ENCODE data around the gene MEGF11. TPM values are rescaled to one million over a fixed set of nuclear protein-coding genes. Genes with fewer than 3 reads are reported as not detected.

The MEGF11 gene
- total RNA-seq, 1 donor from 2014 or later: 0.60 TPM

DNA sequence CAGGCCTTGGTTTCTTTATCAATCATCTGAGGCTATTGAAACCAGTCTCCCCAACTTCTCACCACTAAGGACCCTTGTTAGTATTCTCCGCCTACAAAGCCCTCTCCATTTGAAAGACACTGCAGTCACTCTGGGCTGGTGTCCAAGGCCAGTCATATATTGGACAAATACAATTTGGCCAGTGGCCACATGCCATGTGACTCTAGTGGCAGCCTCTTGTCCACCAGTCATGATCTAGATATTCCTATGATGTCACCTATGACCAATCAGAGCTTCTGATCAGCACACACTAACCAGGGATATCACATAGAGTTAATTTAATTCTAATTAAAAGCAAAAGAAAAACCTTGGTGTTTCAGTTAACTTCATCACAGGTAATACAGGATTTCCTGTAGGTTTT is 316.1 kb downstream of the MEGF11 start:
- DNase-seq (ENCODE audit: low spot score, unreplicated experiment): no peak
- TF ChIP-seq, protein P1, sequence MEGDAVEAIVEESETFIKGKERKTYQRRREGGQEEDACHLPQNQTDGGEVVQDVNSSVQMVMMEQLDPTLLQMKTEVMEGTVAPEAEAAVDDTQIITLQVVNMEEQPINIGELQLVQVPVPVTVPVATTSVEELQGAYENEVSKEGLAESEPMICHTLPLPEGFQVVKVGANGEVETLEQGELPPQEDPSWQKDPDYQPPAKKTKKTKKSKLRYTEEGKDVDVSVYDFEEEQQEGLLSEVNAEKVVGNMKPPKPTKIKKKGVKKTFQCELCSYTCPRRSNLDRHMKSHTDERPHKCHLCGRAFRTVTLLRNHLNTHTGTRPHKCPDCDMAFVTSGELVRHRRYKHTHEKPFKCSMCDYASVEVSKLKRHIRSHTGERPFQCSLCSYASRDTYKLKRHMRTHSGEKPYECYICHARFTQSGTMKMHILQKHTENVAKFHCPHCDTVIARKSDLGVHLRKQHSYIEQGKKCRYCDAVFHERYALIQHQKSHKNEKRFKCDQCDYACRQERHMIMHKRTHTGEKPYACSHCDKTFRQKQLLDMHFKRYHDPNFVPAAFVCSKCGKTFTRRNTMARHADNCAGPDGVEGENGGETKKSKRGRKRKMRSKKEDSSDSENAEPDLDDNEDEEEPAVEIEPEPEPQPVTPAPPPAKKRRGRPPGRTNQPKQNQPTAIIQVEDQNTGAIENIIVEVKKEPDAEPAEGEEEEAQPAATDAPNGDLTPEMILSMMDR (IDR thresholded peaks at IDR 0.05; ENCODE audit: unreplicated experiment): no peak
- Mint-ChIP-seq H3K36me3 (ENCODE audit: insufficient read depth) (no peaks in the 10 kb centered on the region), H3K27ac (no peak overlapping the region), H3K4me3 (ENCODE audit: low read depth) (no peak overlapping the region), H3K27me3 (peaks cover 6% of the 10 kb centered on the region), H3K9me3 (ENCODE audit: low read depth) (no peaks in the 10 kb centered on the region), H3K4me1 (ENCODE audit: low read depth) (no peaks in the 10 kb centered on the region)

DNA sequence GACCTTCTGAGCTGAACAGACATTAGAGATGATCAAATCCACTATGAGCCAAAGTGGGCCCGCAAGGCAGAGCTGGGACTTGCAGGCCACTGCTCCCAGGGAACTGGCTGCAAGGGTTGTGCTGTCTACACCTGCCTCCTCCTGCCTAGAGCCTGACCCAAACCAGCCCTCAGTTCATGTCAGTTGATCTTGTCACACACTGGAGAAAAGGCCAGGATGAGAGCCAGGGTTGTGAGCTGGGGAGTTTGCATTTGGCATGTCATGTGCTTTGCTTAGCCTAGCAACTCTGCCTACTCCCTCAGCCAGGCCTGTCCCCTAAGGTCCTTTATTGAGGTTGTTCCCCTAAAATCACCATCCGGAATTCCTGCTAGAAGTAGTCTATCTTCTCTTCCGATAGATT is 316.5 kb downstream of the MEGF11 start:
- no peaks in the 10 kb centered on the region for H3K36me3 Mint-ChIP-seq (ENCODE audit: insufficient read depth)
- H3K27me3 Mint-ChIP-seq: peaks cover 4% of the 10 kb centered on the region
- no peak overlapping the region for H3K4me3 Mint-ChIP-seq (ENCODE audit: low read depth)
- no peak overlapping the region for H3K27ac Mint-ChIP-seq
- TF ChIP-seq, protein P1 (IDR thresholded peaks at IDR 0.05; ENCODE audit: unreplicated experiment): no peak
- no peaks in the 10 kb centered on the region for H3K4me1 Mint-ChIP-seq (ENCODE audit: low read depth)
- DNase-seq (ENCODE audit: low spot score, unreplicated experiment): no peak
- no peaks in the 10 kb centered on the region for H3K9me3 Mint-ChIP-seq (ENCODE audit: low read depth)

DNA sequence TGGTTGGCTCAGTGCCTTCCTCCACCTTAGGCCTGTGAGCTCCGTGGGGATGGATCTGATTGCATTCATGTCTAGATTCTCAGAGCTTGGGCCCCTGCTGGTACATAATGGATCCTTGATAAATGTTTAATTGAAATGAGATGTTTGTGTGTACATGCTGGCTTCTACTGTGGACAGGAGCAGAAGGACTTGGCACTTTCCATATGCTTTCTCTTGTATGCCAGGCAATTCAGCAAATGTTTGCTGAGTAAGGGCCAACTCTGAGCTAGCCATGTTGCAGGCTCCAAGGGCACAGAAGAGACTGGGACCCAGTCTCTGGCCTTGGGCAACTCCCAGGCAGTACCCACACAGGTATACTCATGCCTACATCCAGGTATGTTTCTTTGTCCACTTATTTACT is 317.3 kb downstream of the MEGF11 start:
- H3K36me3 Mint-ChIP-seq (ENCODE audit: insufficient read depth): no peaks in the 10 kb centered on the region
- no peak overlapping the region for H3K4me3 Mint-ChIP-seq (ENCODE audit: low read depth)
- DNase-seq (ENCODE audit: low spot score, unreplicated experiment): no peak
- no peaks in the 10 kb centered on the region for H3K4me1 Mint-ChIP-seq (ENCODE audit: low read depth)
- TF ChIP-seq, protein P1 (IDR thresholded peaks at IDR 0.05; ENCODE audit: unreplicated experiment): no peak
- H3K27me3 Mint-ChIP-seq: peaks cover 3% of the 10 kb centered on the region
- H3K9me3 Mint-ChIP-seq (ENCODE audit: low read depth): no peaks in the 10 kb centered on the region
- H3K27ac Mint-ChIP-seq: no peak overlapping the region

DNA sequence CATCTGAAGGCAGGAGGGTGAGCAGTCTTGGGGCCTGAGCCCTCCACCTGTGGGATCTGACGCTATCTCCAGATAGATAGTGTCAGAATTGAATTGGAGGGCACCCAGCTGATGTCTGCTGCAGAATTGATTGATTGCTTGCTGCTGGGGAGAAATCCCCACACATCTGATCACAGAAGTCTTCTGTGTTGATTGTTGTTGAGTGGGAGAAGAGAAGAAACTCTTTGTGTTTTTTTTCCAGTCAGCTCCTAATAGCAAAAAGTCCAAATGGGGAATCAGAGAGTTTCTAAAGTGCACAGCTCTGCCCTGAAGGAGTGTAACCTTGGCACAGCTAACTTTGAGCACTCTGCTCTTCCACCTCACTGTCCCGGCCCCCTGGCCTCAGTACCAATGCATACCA is 318.2 kb downstream of the MEGF11 start:
- Mint-ChIP-seq H3K27ac (no peak overlapping the region), H3K27me3 (no peaks in the 10 kb centered on the region), H3K4me1 (ENCODE audit: low read depth) (no peaks in the 10 kb centered on the region), H3K4me3 (ENCODE audit: low read depth) (no peak overlapping the region), H3K36me3 (ENCODE audit: insufficient read depth) (no peaks in the 10 kb centered on the region), H3K9me3 (ENCODE audit: low read depth) (no peaks in the 10 kb centered on the region)
- TF ChIP-seq, protein P1 (IDR thresholded peaks at IDR 0.05; ENCODE audit: unreplicated experiment): no peak
- DNase-seq (ENCODE audit: low spot score, unreplicated experiment): no peak

DNA sequence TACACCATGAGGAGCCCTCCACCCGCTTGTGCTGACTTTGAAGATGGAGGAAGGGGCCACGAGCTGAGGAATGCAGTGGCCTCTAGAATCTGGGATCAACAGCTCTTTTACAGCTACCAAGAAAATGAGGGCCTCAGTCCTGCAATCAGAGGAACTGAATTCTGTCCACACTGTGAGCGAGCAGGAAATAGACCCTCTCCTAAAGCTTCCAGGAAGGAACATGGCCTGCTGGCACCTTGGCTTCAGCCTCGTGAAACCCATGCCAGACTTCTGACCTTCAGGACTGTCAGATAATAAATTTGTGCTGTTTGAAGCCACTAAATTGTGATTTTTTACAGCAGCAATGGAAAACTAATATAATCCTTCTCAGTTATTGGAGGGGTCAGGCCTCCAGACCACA is 322.3 kb downstream of the MEGF11 start:
- no peaks in the 10 kb centered on the region for H3K36me3 Mint-ChIP-seq (ENCODE audit: insufficient read depth)
- no peaks in the 10 kb centered on the region for H3K4me1 Mint-ChIP-seq (ENCODE audit: low read depth)
- H3K4me3 Mint-ChIP-seq (ENCODE audit: low read depth): no peak overlapping the region
- no peak for DNase-seq (ENCODE audit: low spot score, unreplicated experiment)
- no peaks in the 10 kb centered on the region for H3K9me3 Mint-ChIP-seq (ENCODE audit: low read depth)
- TF ChIP-seq, protein P1 (IDR thresholded peaks at IDR 0.05; ENCODE audit: unreplicated experiment): no peak
- H3K27ac Mint-ChIP-seq: no peak overlapping the region
- H3K27me3 Mint-ChIP-seq: no peaks in the 10 kb centered on the region
